Right lobe of liver (tissue), 4 donors: Measurements from ENCODE around the gene USP47.

Experiments used
- POLR2A ChIP-seq: fragments of 450-650 bp; IDR thresholded peaks from one replicate; pipeline ENCODE4 v1.6.1; 2017; ENCODE audit warnings: antibody characterized with exemption, mild to moderate bottlenecking
- TF ChIP-seq, protein P1 (sequence below), 4 donors: fragments of 200-600 bp in 3 of 4; fragments of 450-650 bp in 1 of 4; IDR thresholded peaks; one replicate each; pipeline versions ENCODE4 v1.5.1 to v1.8.0; 2016 to 2022; ENCODE audit warnings: antibody characterized with exemption in 4 of 4, mild to moderate bottlenecking in 2 of 4
- donor health status: DM: no; HTN: no; CAD: no.
- donor health status: DM: no; HTN: no; CAD: no.
- donor health status: DM: no; HTN: yes; CAD: no.

DNA sequence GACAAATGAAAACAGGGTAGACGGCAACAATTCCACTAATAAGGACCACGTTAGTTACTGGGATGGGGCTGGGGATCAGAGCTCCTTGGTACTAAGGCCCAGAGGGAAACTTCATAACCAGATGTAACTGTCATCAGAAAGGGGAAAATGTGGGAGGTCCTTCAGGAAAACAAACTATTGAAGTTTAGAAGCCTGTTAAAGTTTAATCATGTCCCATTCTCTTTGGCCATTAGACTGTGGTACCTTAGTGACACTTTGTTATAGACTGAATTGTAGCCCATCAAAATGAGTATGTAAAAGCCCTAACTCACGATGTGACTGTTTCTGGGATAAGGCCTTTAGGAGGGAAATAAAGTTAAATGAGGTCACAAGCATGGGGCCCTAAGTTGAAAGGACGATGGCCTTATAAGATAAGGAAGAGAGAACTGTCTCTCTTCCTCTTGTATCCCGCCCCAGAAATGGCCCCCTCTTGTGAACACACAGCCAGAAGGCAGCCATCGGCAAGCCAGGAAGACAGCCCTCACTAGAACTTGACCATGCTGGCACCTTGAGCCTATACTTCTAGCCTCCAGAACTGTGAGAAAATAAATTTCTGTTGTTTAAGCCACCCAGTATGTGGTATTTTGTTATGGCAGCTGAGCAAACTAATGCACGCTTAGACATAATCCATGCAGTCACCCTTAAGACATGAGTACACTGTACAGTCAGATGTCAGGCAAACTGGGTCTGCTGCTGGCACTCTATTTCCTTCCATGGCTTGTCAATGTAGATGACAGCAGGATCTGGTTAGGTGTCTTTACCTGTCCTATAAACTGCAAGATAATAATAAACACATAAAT, 26.9 kb upstream of the USP47 start:
- no peak for TF ChIP-seq POLR2A
- TF ChIP-seq, protein P1, sequence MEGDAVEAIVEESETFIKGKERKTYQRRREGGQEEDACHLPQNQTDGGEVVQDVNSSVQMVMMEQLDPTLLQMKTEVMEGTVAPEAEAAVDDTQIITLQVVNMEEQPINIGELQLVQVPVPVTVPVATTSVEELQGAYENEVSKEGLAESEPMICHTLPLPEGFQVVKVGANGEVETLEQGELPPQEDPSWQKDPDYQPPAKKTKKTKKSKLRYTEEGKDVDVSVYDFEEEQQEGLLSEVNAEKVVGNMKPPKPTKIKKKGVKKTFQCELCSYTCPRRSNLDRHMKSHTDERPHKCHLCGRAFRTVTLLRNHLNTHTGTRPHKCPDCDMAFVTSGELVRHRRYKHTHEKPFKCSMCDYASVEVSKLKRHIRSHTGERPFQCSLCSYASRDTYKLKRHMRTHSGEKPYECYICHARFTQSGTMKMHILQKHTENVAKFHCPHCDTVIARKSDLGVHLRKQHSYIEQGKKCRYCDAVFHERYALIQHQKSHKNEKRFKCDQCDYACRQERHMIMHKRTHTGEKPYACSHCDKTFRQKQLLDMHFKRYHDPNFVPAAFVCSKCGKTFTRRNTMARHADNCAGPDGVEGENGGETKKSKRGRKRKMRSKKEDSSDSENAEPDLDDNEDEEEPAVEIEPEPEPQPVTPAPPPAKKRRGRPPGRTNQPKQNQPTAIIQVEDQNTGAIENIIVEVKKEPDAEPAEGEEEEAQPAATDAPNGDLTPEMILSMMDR (IDR thresholded peaks at IDR 0.05) = no peak
